Stomach smooth muscle (tissue), 2 donors: ENCODE measurements around the gene LARP6.
A peak's percentile ranks its signal among the peaks of the same experiment; 100 is the strongest.
"Not testable (repeated sequence)": the region's sequence is repeated elsewhere in the genome, so short reads cannot be mapped to it uniquely, and the experiment has no call there.

Experiments used
- H3K27ac ChIP-seq: one replicate; pipeline ENCODE4 v1.7.0; 2013; ENCODE audit warnings: mild to moderate bottlenecking, low read length, inconsistent platforms
- H3K27me3 ChIP-seq, 2 donors: one replicate each; pipeline ENCODE4 v1.7.0; 2013; ENCODE audit warnings: low read length in 2 of 2; ENCODE audit not compliant: insufficient read depth in 2 of 2, control insufficient read depth in 1 of 2
- H3K36me3 ChIP-seq, 2 donors: one replicate each; pipeline ENCODE4 v1.7.0; 2013; ENCODE audit warnings: low read length in 2 of 2; ENCODE audit not compliant: control insufficient read depth in 2 of 2, insufficient read depth in 2 of 2
- H3K4me1 ChIP-seq: one replicate; pipeline ENCODE4 v1.7.0; 2013; ENCODE audit warnings: low read length; ENCODE audit not compliant: control insufficient read depth, insufficient read depth
- H3K4me3 ChIP-seq, 2 donors: one replicate each; pipeline ENCODE4 v1.7.0; 2013; ENCODE audit warnings: low read length in 2 of 2
- H3K9ac ChIP-seq, 2 donors: one replicate each; pipeline ENCODE4 v1.7.0; 2013; ENCODE audit warnings: low read length in 2 of 2, mild to moderate bottlenecking in 1 of 2
- H3K9me3 ChIP-seq, 2 donors: one replicate each; pipeline ENCODE4 v1.7.0; 2013; ENCODE audit warnings: low read length in 2 of 2; ENCODE audit not compliant: control insufficient read depth in 2 of 2
- donor health status: healthy.
- donor health status: Pancreatic carcinoma.

The LARP6 gene

GRCh38 chr15:70873232-70874054 lies 19.5 kb upstream of the LARP6 start:
- Histone ChIP-seq H3K9me3 (no peaks in the 10 kb centered on the region), H3K9ac (no peak overlapping the region), H3K27ac (no peak overlapping the region), H3K36me3 (no peaks in the 10 kb centered on the region), H3K27me3 (no peaks in the 10 kb centered on the region), H3K4me1 (peaks cover 9% of the 10 kb centered on the region), H3K4me3 (no peak overlapping the region)

- H3K9me3 ChIP-seq, H3K4me3 ChIP-seq, H3K27me3 ChIP-seq, H3K36me3 ChIP-seq, H3K27ac ChIP-seq, H3K9ac ChIP-seq: not testable (repeated sequence)
- H3K4me1 ChIP-seq = peaks cover 16% of the 10 kb centered on the region
These were observed 17.5 kb upstream of the LARP6 start for GRCh38 chr15:70871490-70871889.

GRCh38 chr15:70870051-70870450 lies 16.1 kb upstream of the LARP6 start:
- Histone ChIP-seq H3K9me3 (no peaks in the 10 kb centered on the region), H3K4me1 (peaks cover 16% of the 10 kb centered on the region), H3K4me3 (no peak overlapping the region), H3K27me3 (no peaks in the 10 kb centered on the region), H3K9ac (no peak overlapping the region), H3K36me3 (no peaks in the 10 kb centered on the region), H3K27ac (no peak overlapping the region)

GRCh38 chr15:70869346-70869745 lies 15.4 kb upstream of the LARP6 start:
- no peaks in the 10 kb centered on the region for H3K36me3 ChIP-seq
- H3K9ac ChIP-seq = no peak overlapping the region
- no peak overlapping the region for H3K4me3 ChIP-seq
- H3K4me1 ChIP-seq = peaks cover 10% of the 10 kb centered on the region
- H3K9me3 ChIP-seq = no peaks in the 10 kb centered on the region
- no peaks in the 10 kb centered on the region for H3K27me3 ChIP-seq
- H3K27ac ChIP-seq = no peak overlapping the region

GRCh38 chr15:70867911-70868467 lies 14.0 kb upstream of the LARP6 start:
- Histone ChIP-seq H3K27me3 (no peaks in the 10 kb centered on the region), H3K4me1 (peaks cover 10% of the 10 kb centered on the region), H3K4me3 (peak overlapping the region; percentile 0 to 17), H3K27ac (peak overlapping the region; percentile 53), H3K9me3 (no peaks in the 10 kb centered on the region), H3K36me3 (no peaks in the 10 kb centered on the region), H3K9ac (peak overlapping the region in 1 of 2 donors; percentile 19)

- H3K27me3 ChIP-seq = no peaks in the 10 kb centered on the region
- no peaks in the 10 kb centered on the region for H3K9me3 ChIP-seq
- peaks cover 10% of the 10 kb centered on the region for H3K4me1 ChIP-seq
- H3K27ac ChIP-seq = peak overlapping the region; percentile 53
- H3K4me3 ChIP-seq = no peak overlapping the region
- no peak overlapping the region for H3K9ac ChIP-seq
- H3K36me3 ChIP-seq = no peaks in the 10 kb centered on the region
These were observed 13.2 kb upstream of the LARP6 start for GRCh38 chr15:70866982-70867641.

GRCh38 chr15:70863450-70864218 lies 9.7 kb upstream of the LARP6 start:
- no peak overlapping the region for H3K27ac ChIP-seq
- peaks cover 7% of the 10 kb centered on the region for H3K4me1 ChIP-seq
- H3K9me3 ChIP-seq = no peaks in the 10 kb centered on the region
- H3K9ac ChIP-seq = no peak overlapping the region
- no peaks in the 10 kb centered on the region for H3K27me3 ChIP-seq
- no peak overlapping the region for H3K4me3 ChIP-seq
- H3K36me3 ChIP-seq = no peaks in the 10 kb centered on the region

GRCh38 chr15:70859998-70860397 lies 6.0 kb upstream of the LARP6 start:
- Histone ChIP-seq H3K9ac (no peak overlapping the region), H3K4me3 (no peak overlapping the region), H3K36me3 (no peaks in the 10 kb centered on the region), H3K4me1 (peaks cover 12% of the 10 kb centered on the region), H3K27ac (no peak overlapping the region), H3K9me3 (no peaks in the 10 kb centered on the region), H3K27me3 (no peaks in the 10 kb centered on the region)

GRCh38 chr15:70859322-70859908 lies 5.5 kb upstream of the LARP6 start:
- no peaks in the 10 kb centered on the region for H3K9me3 ChIP-seq
- no peak overlapping the region for H3K27ac ChIP-seq
- peaks cover 16% of the 10 kb centered on the region for H3K4me1 ChIP-seq
- no peak overlapping the region for H3K9ac ChIP-seq
- H3K4me3 ChIP-seq = no peak overlapping the region
- no peaks in the 10 kb centered on the region for H3K36me3 ChIP-seq
- H3K27me3 ChIP-seq = no peaks in the 10 kb centered on the region

- not testable (repeated sequence) for H3K9me3 ChIP-seq, H3K27me3 ChIP-seq, H3K36me3 ChIP-seq, H3K4me3 ChIP-seq, H3K27ac ChIP-seq, H3K9ac ChIP-seq
- peaks cover 18% of the 10 kb centered on the region for H3K4me1 ChIP-seq
These were observed 4.8 kb upstream of the LARP6 start for GRCh38 chr15:70858614-70859321.
